Measurements from ENCODE around the gene PDLIM3.
A peak's percentile ranks its signal among the peaks of the same experiment; 100 is the strongest.

The PDLIM3 gene, protein sequence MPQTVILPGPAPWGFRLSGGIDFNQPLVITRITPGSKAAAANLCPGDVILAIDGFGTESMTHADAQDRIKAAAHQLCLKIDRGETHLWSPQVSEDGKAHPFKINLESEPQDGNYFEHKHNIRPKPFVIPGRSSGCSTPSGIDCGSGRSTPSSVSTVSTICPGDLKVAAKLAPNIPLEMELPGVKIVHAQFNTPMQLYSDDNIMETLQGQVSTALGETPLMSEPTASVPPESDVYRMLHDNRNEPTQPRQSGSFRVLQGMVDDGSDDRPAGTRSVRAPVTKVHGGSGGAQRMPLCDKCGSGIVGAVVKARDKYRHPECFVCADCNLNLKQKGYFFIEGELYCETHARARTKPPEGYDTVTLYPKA

DNA sequence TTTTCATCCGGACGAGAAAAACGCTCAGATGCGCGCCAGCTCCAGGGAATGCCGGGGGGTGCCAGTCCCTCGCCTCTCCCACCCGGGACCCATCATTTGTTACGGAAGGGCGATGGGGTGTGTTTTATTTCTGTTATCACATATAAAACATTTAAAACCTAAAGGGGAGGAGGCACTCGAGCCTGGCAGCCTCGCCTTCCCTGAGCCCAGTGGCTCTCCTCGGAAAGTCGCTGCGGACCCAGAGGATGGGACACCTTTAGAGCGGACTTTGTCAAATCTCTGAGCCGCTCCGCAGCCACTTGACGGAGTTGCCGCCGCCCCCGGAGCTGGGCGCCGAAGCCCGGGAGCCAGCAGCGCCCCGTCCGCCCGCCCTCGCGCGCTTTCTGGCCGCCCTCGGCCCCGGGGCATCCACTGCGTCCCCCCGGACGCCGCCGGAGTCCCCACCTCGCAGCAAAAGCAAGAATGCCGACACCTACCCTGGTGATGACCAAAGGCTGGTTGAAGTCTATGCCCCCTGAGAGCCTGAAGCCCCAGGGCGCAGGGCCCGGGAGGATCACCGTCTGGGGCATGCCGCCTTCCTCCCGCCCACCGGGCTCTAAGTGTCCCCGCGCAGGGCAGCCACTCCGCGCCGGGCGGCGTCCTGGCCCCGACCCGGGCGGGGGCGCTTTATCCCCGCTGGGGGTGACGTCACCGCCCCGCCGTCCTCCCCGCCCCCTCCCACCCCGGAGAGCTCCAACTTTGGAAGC lies at the start of gene PDLIM3:
Gene PDLIM3 (minus strand): TSS at position 642 of the 746 bp plus-strand sequence. CDS start 73 bp downstream, at position 569.
- peak within 1 kb of the TSS; percentile 81 for H3K9ac ChIP-seq (ENCODE audit: low read length)
- peaks cover 12% of the 10 kb centered on the region for H3K4me1 ChIP-seq (ENCODE audit: control insufficient read depth, insufficient read depth, low read length)
- peak within 1 kb of the TSS; percentile 97 for H3K27ac ChIP-seq (ENCODE audit: low read depth, low read length)
- no peaks in the 10 kb centered on the region for H3K36me3 ChIP-seq (ENCODE audit: control insufficient read depth, insufficient read depth, low read length)
- no peaks in the 10 kb centered on the region for H3K27me3 ChIP-seq (ENCODE audit: control insufficient read depth, insufficient read depth, low read length)
- H3K4me3 ChIP-seq (ENCODE audit: low read length), result peak within 1 kb of the TSS; percentile 86

DNA sequence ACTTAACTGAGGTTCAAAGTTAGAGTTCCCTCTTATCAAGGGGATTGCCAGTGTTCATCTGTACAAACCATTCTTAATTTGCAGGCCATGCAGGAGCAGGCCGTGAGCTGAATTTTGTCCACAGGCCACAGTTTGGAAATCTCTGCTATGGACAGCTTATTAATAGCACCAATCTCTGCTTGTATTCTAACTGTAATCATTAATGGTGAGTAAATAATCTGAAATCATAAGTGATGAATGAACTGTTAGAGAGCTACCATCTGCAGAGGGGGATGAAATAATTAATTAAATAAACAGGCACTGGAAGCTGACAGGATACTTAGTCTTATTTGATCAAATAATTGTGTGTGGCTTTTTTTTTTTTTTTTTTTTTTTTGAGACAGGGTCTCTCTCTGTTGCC lies 48.5 kb upstream of the PDLIM3 start:
- H3K4me1 ChIP-seq (ENCODE audit: control insufficient read depth, insufficient read depth, low read length), result no peaks in the 10 kb centered on the region

DNA sequence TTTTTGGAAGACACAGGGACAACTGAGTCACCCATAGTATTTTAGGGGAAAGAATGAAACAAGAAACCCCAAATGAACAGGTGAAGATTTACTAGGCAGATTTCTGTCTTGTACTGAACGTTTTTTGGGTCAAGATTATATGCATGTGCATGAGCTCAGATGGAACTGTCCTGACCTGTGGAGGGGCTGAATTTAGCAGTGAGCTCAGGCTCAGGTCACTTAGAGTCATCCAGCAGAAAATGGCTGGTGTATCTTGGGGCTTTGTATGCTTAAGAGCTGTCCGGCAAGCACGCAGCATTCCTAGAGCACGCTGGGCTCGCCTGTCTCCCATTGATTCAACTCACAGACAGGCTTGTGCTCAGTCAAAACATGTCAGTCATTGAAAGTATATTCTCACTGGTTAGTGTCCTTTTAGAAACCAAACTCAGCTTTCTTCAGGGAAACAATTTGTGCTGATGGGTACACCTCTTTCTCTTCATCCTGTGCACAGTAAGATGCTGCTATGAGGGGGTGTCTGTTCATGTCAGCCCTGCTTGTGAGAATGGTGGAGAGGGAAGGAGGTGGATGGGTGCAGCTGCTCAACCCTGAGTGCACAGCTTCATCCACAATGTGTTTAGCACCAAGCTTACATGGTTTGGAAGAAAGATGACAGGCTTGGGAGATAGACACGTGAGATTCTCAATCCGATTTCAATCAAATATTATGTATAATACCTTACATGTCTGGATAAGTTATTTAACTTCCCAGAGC lies 47.5 kb upstream of the PDLIM3 start:
- H3K9ac ChIP-seq (ENCODE audit: low read length), result no peak overlapping the region
- no peak overlapping the region for H3K4me3 ChIP-seq (ENCODE audit: low read length)
- H3K36me3 ChIP-seq (ENCODE audit: control insufficient read depth, insufficient read depth, low read length), result no peaks in the 10 kb centered on the region
- H3K27me3 ChIP-seq (ENCODE audit: control insufficient read depth, insufficient read depth, low read length), result no peaks in the 10 kb centered on the region
- H3K27ac ChIP-seq (ENCODE audit: low read depth, low read length), result no peak overlapping the region
- H3K4me1 ChIP-seq (ENCODE audit: control insufficient read depth, insufficient read depth, low read length), result no peaks in the 10 kb centered on the region

More for the DNA sequence above, 48.5 kb upstream of the PDLIM3 start:
- no peak overlapping the region for H3K27ac ChIP-seq (ENCODE audit: low read depth, low read length)
- H3K4me3 ChIP-seq (ENCODE audit: low read length), result no peak overlapping the region
- no peaks in the 10 kb centered on the region for H3K27me3 ChIP-seq (ENCODE audit: control insufficient read depth, insufficient read depth, low read length)
- H3K9ac ChIP-seq (ENCODE audit: low read length), result no peak overlapping the region
- no peaks in the 10 kb centered on the region for H3K36me3 ChIP-seq (ENCODE audit: control insufficient read depth, insufficient read depth, low read length)

DNA sequence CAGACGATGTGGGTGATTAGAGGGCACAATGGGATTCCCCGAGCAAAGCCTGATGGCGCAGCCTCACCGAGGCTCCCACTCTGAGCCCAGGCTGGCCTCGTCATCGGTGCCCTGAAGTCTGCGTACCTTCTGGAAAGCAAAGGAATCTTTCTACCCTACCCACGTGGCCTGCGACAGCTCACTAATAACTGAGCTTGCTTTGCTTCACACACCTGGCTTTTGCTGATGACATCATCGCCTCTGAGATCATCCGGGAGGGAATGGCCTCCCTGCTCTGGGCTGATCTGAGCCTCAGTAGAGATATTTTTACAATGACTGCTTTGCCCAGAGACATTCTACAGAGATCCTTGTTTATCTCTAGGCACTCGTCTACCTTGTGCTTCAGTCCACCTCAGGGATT lies 45.4 kb upstream of the PDLIM3 start:
- peaks cover 11% of the 10 kb centered on the region for H3K4me1 ChIP-seq (ENCODE audit: control insufficient read depth, insufficient read depth, low read length)
- no peak overlapping the region for H3K27ac ChIP-seq (ENCODE audit: low read depth, low read length)
- H3K4me3 ChIP-seq (ENCODE audit: low read length), result no peak overlapping the region
- H3K27me3 ChIP-seq (ENCODE audit: control insufficient read depth, insufficient read depth, low read length), result no peaks in the 10 kb centered on the region
- no peak overlapping the region for H3K9ac ChIP-seq (ENCODE audit: low read length)
- no peaks in the 10 kb centered on the region for H3K36me3 ChIP-seq (ENCODE audit: control insufficient read depth, insufficient read depth, low read length)

DNA sequence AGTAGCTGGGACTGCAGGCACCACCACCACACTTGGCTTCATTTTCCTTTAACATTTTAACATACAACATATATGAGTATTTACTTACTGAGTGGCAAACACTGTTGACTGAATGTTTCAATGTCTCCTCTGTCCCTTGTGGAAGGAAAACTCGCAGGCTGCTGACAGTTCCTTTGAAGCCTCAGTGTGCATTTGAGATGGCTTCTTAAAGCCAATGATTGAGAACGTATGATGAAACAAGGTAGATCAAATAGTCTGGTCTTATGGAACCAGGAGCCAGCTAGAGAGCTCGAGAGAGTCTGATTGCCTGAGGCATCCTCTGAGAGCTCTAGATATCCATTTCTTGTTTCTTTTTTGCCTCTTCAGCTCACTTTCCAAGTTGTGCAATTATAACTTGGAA lies 43.0 kb upstream of the PDLIM3 start:
- H3K9ac ChIP-seq (ENCODE audit: low read length), result no peak overlapping the region
- H3K4me1 ChIP-seq (ENCODE audit: control insufficient read depth, insufficient read depth, low read length), result peaks cover 17% of the 10 kb centered on the region
- no peak overlapping the region for H3K4me3 ChIP-seq (ENCODE audit: low read length)
- H3K27me3 ChIP-seq (ENCODE audit: control insufficient read depth, insufficient read depth, low read length), result no peaks in the 10 kb centered on the region
- H3K27ac ChIP-seq (ENCODE audit: low read depth, low read length), result no peak overlapping the region
- H3K36me3 ChIP-seq (ENCODE audit: control insufficient read depth, insufficient read depth, low read length), result no peaks in the 10 kb centered on the region

DNA sequence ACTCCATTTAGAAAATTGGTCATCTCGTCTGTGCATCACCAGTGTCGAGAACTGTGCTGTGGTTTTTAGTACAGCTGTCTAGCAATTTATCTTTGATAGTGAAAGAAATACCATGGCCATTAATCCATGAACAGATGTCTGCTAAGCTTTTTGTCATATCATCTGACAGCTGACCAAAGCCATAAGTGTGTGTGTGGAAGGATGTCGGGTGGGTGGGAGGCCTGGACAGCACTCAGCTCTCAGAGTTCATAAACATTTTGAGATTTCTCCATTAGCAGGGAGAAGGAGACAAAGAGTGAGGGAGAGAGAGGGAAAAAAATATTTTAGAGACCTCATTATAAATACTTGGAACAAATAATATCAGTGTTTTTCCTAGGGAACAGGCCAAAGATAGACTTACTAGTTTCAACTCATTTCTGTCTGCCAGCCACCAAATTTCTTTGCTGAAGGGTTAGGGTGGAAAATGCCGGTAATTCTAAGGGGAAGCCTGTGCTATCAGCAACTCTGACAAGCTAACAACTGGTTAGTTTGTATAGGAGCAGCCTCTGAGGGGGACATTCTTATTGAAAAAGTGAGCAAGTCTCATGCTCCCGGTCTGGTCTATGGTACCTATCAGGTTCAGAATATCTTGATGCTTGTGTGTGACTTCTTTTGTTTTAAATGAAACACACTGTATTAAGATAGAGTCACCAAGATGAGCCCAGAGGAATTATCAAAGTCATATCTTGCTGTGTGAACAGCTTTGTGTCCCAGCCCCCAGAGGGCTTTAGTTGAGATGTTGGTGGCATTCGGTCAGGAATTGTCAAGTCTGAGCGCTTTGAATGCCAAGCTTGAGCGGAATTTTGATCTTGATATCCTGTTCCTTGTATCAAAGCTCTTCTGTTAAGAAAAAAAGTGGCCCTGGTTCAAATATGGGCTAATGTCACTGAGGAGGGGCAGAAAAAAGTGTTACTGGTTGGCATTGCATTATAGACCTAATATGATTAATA lies 41.9 kb upstream of the PDLIM3 start:
- H3K4me3 ChIP-seq (ENCODE audit: low read length), result no peak overlapping the region
- H3K4me1 ChIP-seq (ENCODE audit: control insufficient read depth, insufficient read depth, low read length), result peaks cover 17% of the 10 kb centered on the region
- H3K9ac ChIP-seq (ENCODE audit: low read length), result no peak overlapping the region
- peak overlapping the region; percentile 25 for H3K27ac ChIP-seq (ENCODE audit: low read depth, low read length)
- H3K27me3 ChIP-seq (ENCODE audit: control insufficient read depth, insufficient read depth, low read length), result no peaks in the 10 kb centered on the region
- H3K36me3 ChIP-seq (ENCODE audit: control insufficient read depth, insufficient read depth, low read length), result no peaks in the 10 kb centered on the region

DNA sequence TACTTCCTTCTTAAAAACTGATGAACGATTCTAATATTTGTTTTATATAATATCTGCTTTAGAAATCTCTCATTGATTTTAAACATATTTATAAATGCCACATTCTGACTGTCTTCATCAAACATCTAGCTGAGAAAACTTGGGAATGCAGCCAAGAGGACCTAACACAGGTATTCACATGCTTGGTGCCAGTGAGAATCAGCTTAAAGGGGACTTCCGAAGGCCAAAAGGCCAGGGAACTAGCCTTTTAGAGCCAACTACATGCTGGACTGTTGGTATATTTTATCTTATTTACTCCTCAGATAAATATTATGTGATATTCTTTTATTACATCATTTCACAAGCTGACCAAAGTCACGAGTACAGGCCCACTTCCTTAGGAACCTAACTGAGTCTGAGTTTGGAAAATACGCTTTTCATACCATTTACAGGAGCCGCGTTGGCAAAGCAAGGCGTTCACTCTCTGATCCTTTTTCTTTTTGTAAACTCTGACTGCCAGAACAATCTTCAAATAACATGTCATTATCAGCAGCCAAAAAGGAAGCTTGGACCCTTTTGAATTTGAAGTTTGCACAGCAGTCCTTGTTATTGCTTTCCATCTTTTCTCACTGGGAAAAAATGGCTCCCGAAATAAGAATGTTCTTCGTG lies 41.1 kb upstream of the PDLIM3 start:
- no peak overlapping the region for H3K9ac ChIP-seq (ENCODE audit: low read length)
- peak overlapping the region; percentile 25 for H3K27ac ChIP-seq (ENCODE audit: low read depth, low read length)

DNA sequence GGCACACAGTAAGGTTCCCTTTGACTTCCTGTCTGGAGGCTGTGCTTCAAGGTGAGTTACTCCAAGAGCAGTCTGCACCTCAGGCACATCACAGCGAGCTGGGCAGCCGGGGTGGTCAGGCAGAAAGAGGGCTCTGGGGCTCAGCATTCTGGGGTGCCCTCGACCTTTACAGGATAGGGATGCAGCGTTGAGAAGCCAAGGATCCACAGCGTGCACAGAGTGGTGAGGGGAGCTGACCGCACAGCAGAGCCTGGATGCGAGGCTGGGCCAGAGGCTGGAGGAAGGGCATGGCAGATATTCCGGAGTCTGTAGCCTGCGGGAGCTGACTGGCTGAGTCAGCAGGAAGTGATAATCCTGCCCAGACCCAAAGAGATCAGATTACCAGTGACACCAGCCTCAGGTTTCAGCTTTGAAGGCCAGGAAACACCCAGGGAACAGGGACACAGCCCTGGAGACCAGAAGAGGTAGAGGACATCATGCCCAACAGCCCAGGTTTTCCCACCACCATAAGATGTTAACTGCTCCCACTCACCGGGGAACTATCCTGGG lies 38.4 kb upstream of the PDLIM3 start:
- no peak overlapping the region for H3K4me3 ChIP-seq (ENCODE audit: low read length)
- no peaks in the 10 kb centered on the region for H3K36me3 ChIP-seq (ENCODE audit: control insufficient read depth, insufficient read depth, low read length)
- no peak overlapping the region for H3K9ac ChIP-seq (ENCODE audit: low read length)
- H3K27me3 ChIP-seq (ENCODE audit: control insufficient read depth, insufficient read depth, low read length), result no peaks in the 10 kb centered on the region
- H3K4me1 ChIP-seq (ENCODE audit: control insufficient read depth, insufficient read depth, low read length), result peaks cover 21% of the 10 kb centered on the region
- peak overlapping the region; percentile 31 for H3K27ac ChIP-seq (ENCODE audit: low read depth, low read length)

More for the DNA sequence above, 41.1 kb upstream of the PDLIM3 start:
- no peaks in the 10 kb centered on the region for H3K36me3 ChIP-seq (ENCODE audit: control insufficient read depth, insufficient read depth, low read length)
- no peaks in the 10 kb centered on the region for H3K27me3 ChIP-seq (ENCODE audit: control insufficient read depth, insufficient read depth, low read length)
- H3K4me1 ChIP-seq (ENCODE audit: control insufficient read depth, insufficient read depth, low read length), result peaks cover 17% of the 10 kb centered on the region
- no peak overlapping the region for H3K4me3 ChIP-seq (ENCODE audit: low read length)

DNA sequence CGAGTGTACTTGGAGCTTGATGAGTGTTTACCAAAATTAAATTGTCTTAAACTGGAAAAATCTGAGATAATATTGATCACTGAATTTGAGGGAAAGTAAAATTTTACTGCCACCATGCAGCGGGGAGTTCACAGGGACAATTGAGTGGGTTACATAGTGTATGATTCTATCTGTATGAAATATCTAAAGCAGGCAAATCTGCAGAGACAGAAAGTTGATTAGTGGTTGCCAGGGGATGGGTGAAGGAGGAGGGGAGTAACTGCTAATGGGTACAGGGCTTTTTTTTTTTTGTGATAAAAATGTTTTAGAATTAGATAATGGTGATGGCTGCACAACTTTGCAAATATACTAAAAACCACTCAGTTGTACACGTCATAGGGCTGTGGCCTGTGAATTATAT lies 35.4 kb upstream of the PDLIM3 start:
- Histone ChIP-seq H3K4me3 (ENCODE audit: low read length) (no peak overlapping the region), H3K9ac (ENCODE audit: low read length) (no peak overlapping the region), H3K4me1 (ENCODE audit: control insufficient read depth, insufficient read depth, low read length) (peaks cover 35% of the 10 kb centered on the region), H3K27ac (ENCODE audit: low read depth, low read length) (peak overlapping the region; percentile 46), H3K36me3 (ENCODE audit: control insufficient read depth, insufficient read depth, low read length) (no peaks in the 10 kb centered on the region), H3K27me3 (ENCODE audit: control insufficient read depth, insufficient read depth, low read length) (no peaks in the 10 kb centered on the region)

DNA sequence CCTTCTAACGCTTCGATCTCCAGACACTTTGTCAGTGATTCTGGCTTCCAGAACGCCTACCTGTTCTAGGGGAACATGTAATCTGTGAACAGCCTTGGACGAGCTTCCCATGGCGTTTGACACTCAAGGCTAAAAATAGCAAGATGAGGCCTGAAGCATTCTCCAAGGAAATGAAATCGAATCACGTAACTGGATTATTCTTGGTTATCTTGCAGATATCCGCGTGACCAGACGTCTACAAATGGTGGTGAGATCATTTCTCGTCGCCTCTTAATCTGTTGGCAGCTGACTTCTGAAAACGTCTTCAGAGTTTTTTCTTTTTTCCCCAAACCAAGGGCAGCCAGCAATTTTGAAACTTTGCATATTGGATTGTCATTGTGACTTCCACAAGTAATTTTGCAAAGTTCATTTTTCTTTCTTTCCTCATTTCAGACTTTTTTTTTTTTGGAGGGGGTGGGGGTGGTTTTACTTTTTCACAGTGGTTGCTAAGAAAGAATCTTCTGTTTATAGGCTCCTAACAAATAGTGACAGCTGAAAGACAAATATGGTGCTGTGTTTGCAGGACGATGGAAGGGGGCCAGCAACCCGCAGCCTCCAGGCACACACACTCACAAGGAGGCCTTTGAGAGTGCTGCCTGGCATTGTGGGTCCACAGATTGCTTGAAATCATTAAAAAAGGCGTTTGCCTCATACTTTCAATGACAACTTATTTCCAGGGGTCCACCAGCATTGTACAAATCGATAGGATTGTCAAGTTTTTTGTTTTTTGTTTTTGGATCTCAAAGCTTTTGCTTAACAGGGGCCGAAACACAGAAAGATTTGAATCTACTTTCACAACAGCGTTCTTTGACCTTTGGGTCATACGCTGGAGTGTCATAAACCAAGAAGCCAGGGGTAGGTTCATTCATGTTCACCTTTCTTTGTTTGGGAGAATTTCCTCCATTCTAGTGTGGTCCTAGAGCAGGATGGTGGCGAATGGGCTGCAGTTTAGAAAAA lies 32.4 kb upstream of the PDLIM3 start:
- Histone ChIP-seq H3K4me3 (ENCODE audit: low read length) (peak overlapping the region; percentile 19), H3K27me3 (ENCODE audit: control insufficient read depth, insufficient read depth, low read length) (no peaks in the 10 kb centered on the region), H3K4me1 (ENCODE audit: control insufficient read depth, insufficient read depth, low read length) (peaks cover 32% of the 10 kb centered on the region), H3K27ac (ENCODE audit: low read depth, low read length) (peak overlapping the region; percentile 93), H3K9ac (ENCODE audit: low read length) (no peak overlapping the region), H3K36me3 (ENCODE audit: control insufficient read depth, insufficient read depth, low read length) (no peaks in the 10 kb centered on the region)

Measured in rectal smooth muscle tissue (tissue), 1 donor.